ENCODE results near the gene SLC6A20.

SLC6A20 gene

GRCh38 chr3:45741742-45742460 is 54.4 kb downstream of the SLC6A20 start:
- no peaks in the 10 kb centered on the region for H3K4me1 ChIP-seq (ENCODE audit: insufficient read depth, low read length)
- H3K4me2 ChIP-seq (ENCODE audit: insufficient read depth, low read length), result no peak overlapping the region
- no peak overlapping the region for H3K4me3 ChIP-seq (ENCODE audit: low read depth in 1 of 2, low read length in 2 of 2)
- H3K79me2 ChIP-seq (ENCODE audit: insufficient read depth, low read length), result no peaks in the 10 kb centered on the region
- no peak overlapping the region; the same call in 1 of the 2 replicates for H3K27ac ChIP-seq (ENCODE audit: low read length)
- ATAC-seq (ENCODE audit: insufficient read depth, low read depth) (no peak), DNase-seq (no peak)
- H2AFZ ChIP-seq (ENCODE audit: low read depth, low read length), result no peak overlapping the region
- H3K9me3 ChIP-seq (ENCODE audit: insufficient read depth, low read length, severe bottlenecking), result no peaks in the 10 kb centered on the region
- peaks cover 96% of the 10 kb centered on the region for H3K36me3 ChIP-seq (ENCODE audit: insufficient read depth, low read length)
- H3K9ac ChIP-seq (ENCODE audit: low read depth, low read length), result no peak overlapping the region
- no peaks in the 10 kb centered on the region; the same call in 1 of the 2 replicates for H4K20me1 ChIP-seq (ENCODE audit: insufficient read depth, low read length)
- H3K27me3 ChIP-seq (ENCODE audit: insufficient read depth, low read length, poor library complexity), result no peaks in the 10 kb centered on the region
- no peak for TF ChIP-seq EZH2 (IDR thresholded peaks at IDR 0.05; ENCODE audit: borderline replicate concordance, low read depth, low read length, severe bottlenecking)
- TF ChIP-seq, protein P1, sequence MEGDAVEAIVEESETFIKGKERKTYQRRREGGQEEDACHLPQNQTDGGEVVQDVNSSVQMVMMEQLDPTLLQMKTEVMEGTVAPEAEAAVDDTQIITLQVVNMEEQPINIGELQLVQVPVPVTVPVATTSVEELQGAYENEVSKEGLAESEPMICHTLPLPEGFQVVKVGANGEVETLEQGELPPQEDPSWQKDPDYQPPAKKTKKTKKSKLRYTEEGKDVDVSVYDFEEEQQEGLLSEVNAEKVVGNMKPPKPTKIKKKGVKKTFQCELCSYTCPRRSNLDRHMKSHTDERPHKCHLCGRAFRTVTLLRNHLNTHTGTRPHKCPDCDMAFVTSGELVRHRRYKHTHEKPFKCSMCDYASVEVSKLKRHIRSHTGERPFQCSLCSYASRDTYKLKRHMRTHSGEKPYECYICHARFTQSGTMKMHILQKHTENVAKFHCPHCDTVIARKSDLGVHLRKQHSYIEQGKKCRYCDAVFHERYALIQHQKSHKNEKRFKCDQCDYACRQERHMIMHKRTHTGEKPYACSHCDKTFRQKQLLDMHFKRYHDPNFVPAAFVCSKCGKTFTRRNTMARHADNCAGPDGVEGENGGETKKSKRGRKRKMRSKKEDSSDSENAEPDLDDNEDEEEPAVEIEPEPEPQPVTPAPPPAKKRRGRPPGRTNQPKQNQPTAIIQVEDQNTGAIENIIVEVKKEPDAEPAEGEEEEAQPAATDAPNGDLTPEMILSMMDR (IDR thresholded peaks at IDR 0.05; ENCODE audit: borderline replicate concordance, extremely low read depth, low read length, poor library complexity, severe bottlenecking), result no peak

DNA sequence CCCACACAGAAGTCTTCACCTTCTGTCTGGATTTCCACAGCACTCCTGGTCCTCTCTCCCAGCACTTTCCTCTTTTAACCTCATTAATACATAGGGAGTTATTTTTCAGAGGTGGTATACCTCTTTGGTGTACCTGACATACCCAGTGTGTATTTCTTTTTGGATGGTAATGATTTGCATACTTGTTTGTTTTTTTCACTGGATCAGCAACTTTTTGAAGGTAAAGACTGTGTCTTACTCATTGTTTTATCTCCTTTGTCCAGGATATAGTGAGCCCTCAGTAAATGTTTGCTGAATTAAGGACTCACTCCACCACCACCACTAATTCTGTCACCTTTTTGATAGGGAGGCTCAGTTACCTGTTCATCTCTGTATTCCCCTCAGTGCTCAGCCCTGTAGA is 55.1 kb downstream of the SLC6A20 start:
- ATAC-seq (ENCODE audit: insufficient read depth, low read depth) (no peak), DNase-seq (no peak)
- H3K4me2 ChIP-seq (ENCODE audit: insufficient read depth, low read length), result no peak overlapping the region
- H3K27me3 ChIP-seq (ENCODE audit: insufficient read depth, low read length, poor library complexity), result no peaks in the 10 kb centered on the region
- peaks cover 97% of the 10 kb centered on the region for H3K36me3 ChIP-seq (ENCODE audit: insufficient read depth, low read length)
- H3K4me1 ChIP-seq (ENCODE audit: insufficient read depth, low read length), result no peaks in the 10 kb centered on the region
- TF ChIP-seq, protein P1 (IDR thresholded peaks at IDR 0.05; ENCODE audit: borderline replicate concordance, extremely low read depth, low read length, poor library complexity, severe bottlenecking), result no peak
- no peak for TF ChIP-seq EZH2 (IDR thresholded peaks at IDR 0.05; ENCODE audit: borderline replicate concordance, low read depth, low read length, severe bottlenecking)
- H3K9ac ChIP-seq (ENCODE audit: low read depth, low read length), result no peak overlapping the region
- H3K79me2 ChIP-seq (ENCODE audit: insufficient read depth, low read length), result no peaks in the 10 kb centered on the region
- H3K4me3 ChIP-seq (ENCODE audit: low read depth in 1 of 2, low read length in 2 of 2), result no peak overlapping the region
- H3K9me3 ChIP-seq (ENCODE audit: insufficient read depth, low read length, severe bottlenecking), result no peaks in the 10 kb centered on the region
- H3K27ac ChIP-seq (ENCODE audit: low read length), result no peak overlapping the region; the same call in 1 of the 2 replicates
- H2AFZ ChIP-seq (ENCODE audit: low read depth, low read length), result no peak overlapping the region
- H4K20me1 ChIP-seq (ENCODE audit: insufficient read depth, low read length), result no peaks in the 10 kb centered on the region; the same call in 1 of the 2 replicates

DNA sequence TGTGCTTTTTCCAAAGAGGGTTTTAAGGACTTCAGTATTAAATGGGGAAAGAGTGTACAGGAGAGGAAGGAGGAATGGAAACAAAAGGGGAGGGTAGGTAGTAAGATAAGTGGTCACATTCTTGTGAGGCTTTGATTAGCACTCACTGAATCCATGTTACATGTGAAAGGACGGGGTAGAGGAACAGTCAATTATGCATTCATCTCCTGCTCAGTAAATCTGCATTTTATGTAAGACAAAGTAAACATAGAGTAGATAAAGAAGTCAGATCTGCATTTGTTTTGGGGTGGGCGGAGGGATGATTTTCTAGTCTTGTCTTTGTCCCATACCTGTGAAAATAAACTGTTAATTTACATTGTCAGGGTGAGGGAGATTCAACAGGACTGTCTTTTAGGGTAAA is 56.3 kb downstream of the SLC6A20 start:
- Histone ChIP-seq H3K27ac (ENCODE audit: low read length) (no peak overlapping the region), H3K9me3 (ENCODE audit: insufficient read depth, low read length, severe bottlenecking) (no peaks in the 10 kb centered on the region), H3K36me3 (ENCODE audit: insufficient read depth, low read length) (peaks cover 98% of the 10 kb centered on the region), H3K27me3 (ENCODE audit: insufficient read depth, low read length, poor library complexity) (no peaks in the 10 kb centered on the region), H3K9ac (ENCODE audit: low read depth, low read length) (no peak overlapping the region), H2AFZ (ENCODE audit: low read depth, low read length) (no peak overlapping the region), H3K4me3 (ENCODE audit: low read depth in 1 of 2, low read length in 2 of 2) (no peak overlapping the region), H3K79me2 (ENCODE audit: insufficient read depth, low read length) (no peaks in the 10 kb centered on the region), H3K4me1 (ENCODE audit: insufficient read depth, low read length) (no peaks in the 10 kb centered on the region), H3K4me2 (ENCODE audit: insufficient read depth, low read length) (no peak overlapping the region), H4K20me1 (ENCODE audit: insufficient read depth, low read length) (no peaks in the 10 kb centered on the region; the same call in 1 of the 2 replicates)
- TF ChIP-seq, protein P1 (IDR thresholded peaks at IDR 0.05; ENCODE audit: borderline replicate concordance, extremely low read depth, low read length, poor library complexity, severe bottlenecking), result no peak
- TF ChIP-seq EZH2 (IDR thresholded peaks at IDR 0.05; ENCODE audit: borderline replicate concordance, low read depth, low read length, severe bottlenecking), result no peak
- ATAC-seq (ENCODE audit: insufficient read depth, low read depth) (no peak), DNase-seq (no peak)
